K562 (cell line): ENCODE measurements around the gene TRDN. TPM values are rescaled to one million over a fixed set of nuclear protein-coding genes. Genes with fewer than 3 reads are reported as not detected.

Experiments
- ATAC-seq: fragments of 200-7000 bp; cut with Tn5 transposase; 3 replicates; pipeline ENCODE4 v1.9.1; 2020; ENCODE audit warnings: moderate library complexity
- BruUV-seq: library from RNA; stranded (reverse); fragments of 400-500 nt; replicated peaks from 2 replicates; lab custom pipeline; 2021; lab: Mats Ljungman, UMichigan
- CTCF ChIA-PET: fragments of 300-600 bp; formaldehyde crosslinking; extraction: SDS; loops from one replicate; lab custom pipeline; 2021; ENCODE audit warnings: low intra/inter-chr PET ratio; lab: Yijun Ruan, JAX
- POLR2A ChIA-PET: fragments of 300-600, 350-650 bp; sonication (Branson Sonifier 250); formaldehyde crosslinking; extraction: SDS; loops from one replicate; lab custom pipeline; 2021; ENCODE audit warnings: antibody characterized with exemption, inconsistent platforms; lab: Yijun Ruan, JAX
- DNase-seq, 4 experiments: peaks; one replicate each; pipeline versions ENCODE4 v3.0.0 to v3.0.0-alpha.2; 2011 to 2018; ENCODE audit warnings: low spot score in 3 of 4, mixed read lengths in 3 of 4; ENCODE audit errors: extremely low read depth in 1 of 4
- FAIRE-seq: peaks from 2 replicates; lab custom pipeline; 2011; peaks lifted over from hg19 to GRCh38; lab: Jason Lieb, UNC
- H2AFZ ChIP-seq: 2 replicates; pipeline ENCODE4 v1.6.0; 2011; ENCODE audit warnings: low read depth, low read length, control low read depth, inconsistent platforms
- H3K27ac ChIP-seq: fragments of 200-600 bp; 3 replicates; pipeline ENCODE4 v1.8.0; 2011; ENCODE audit warnings: low read depth, mild to moderate bottlenecking, control low read depth, inconsistent platforms, low read length, moderate library complexity, mixed read lengths; ENCODE audit errors: extremely low read depth
- H3K27me3 ChIP-seq, 2 experiments: fragments of 300-600 bp in 1 of 2; 2 replicates in 1 of 2; 3 replicates in 1 of 2; pipeline versions ENCODE4 v1.6.0 to v1.8.0; 2011; ENCODE audit warnings: inconsistent platforms in 2 of 2, low read length in 2 of 2, mild to moderate bottlenecking in 1 of 2, mixed read lengths in 1 of 2, moderate library complexity in 1 of 2; ENCODE audit not compliant: control insufficient read depth in 2 of 2, insufficient read depth in 2 of 2
- H3K36me3 ChIP-seq: fragments of 300-600 bp; 3 replicates; pipeline ENCODE4 v1.8.0; 2011; ENCODE audit warnings: mild to moderate bottlenecking, low read length, inconsistent platforms; ENCODE audit not compliant: control insufficient read depth, insufficient read depth
- H3K4me1 ChIP-seq, 2 experiments: fragments of 200-600 bp in 1 of 2; replicated peaks in 1 of 2; 2 replicates in 1 of 2; 3 replicates in 1 of 2; pipeline versions ENCODE4 v1.5.1 to v1.8.0; 2011; ENCODE audit warnings: inconsistent platforms in 2 of 2, low read length in 2 of 2, mild to moderate bottlenecking in 1 of 2, mixed read lengths in 1 of 2, moderate library complexity in 1 of 2; ENCODE audit not compliant: control insufficient read depth in 2 of 2, insufficient read depth in 2 of 2
- H3K4me2 ChIP-seq: 2 replicates; pipeline ENCODE4 v1.6.1; 2011; ENCODE audit warnings: low read length, control low read depth, inconsistent platforms, mixed read lengths; ENCODE audit not compliant: insufficient read depth
- H3K4me3 ChIP-seq: fragments of 200-600 bp; sonication (generic), shearing (Covaris generic); 2 replicates; pipeline ENCODE4 v1.5.1; 2016; ENCODE audit warnings: control low read depth, inconsistent platforms
- H3K79me2 ChIP-seq: fragments of 200-600 bp; 3 replicates; pipeline ENCODE4 v1.8.0; 2011; ENCODE audit warnings: low read length, inconsistent platforms; ENCODE audit not compliant: control insufficient read depth, insufficient read depth
- H3K9ac ChIP-seq, 2 experiments: 2 replicates each; pipeline versions ENCODE4 v1.6.0 to v1.6.1; 2011; ENCODE audit warnings: low read depth in 2 of 2, low read length in 2 of 2, control low read depth in 1 of 2, inconsistent platforms in 1 of 2, mild to moderate bottlenecking in 1 of 2, mixed read lengths in 1 of 2; ENCODE audit not compliant: insufficient read depth in 1 of 2
- H3K9me1 ChIP-seq: one replicate; pipeline ENCODE4 v1.6.0; 2011; ENCODE audit warnings: inconsistent platforms, mild to moderate bottlenecking, low read length, moderate library complexity; ENCODE audit not compliant: control insufficient read depth, insufficient read depth
- H3K9me3 ChIP-seq: replicated peaks from 2 replicates; pipeline ENCODE4 v1.5.1; 2011; ENCODE audit warnings: low read depth, low read length, inconsistent platforms; ENCODE audit not compliant: control insufficient read depth, insufficient read depth
- H4K20me1 ChIP-seq: replicated peaks from 2 replicates; pipeline ENCODE4 v1.6.1; 2011; ENCODE audit warnings: low read length, inconsistent platforms, mixed read lengths; ENCODE audit not compliant: control insufficient read depth, insufficient read depth
- C11orf30 ChIP-seq: fragments of 450-650 bp; IDR thresholded peaks from 2 replicates; pipeline ENCODE4 v1.6.1; 2016; ENCODE audit warnings: low read depth, mild to moderate bottlenecking
- CEBPG ChIP-seq, 3 experiments: fragments of 200-800 bp in 1 of 3; sonication (Bioruptor generic) in 1 of 3; sonication (generic) in 1 of 3; formaldehyde crosslinking in 1 of 3; IDR thresholded peaks in 2 of 3; conservative IDR thresholded peaks in 1 of 3; 2 replicates each; pipeline versions ENCODE4 v1.6.1 to v1.8.0; 2016 to 2022; ENCODE audit warnings: missing compliant biosample characterization in 2 of 3, missing genetic modification characterization in 2 of 3, mild to moderate bottlenecking in 1 of 3, missing genetic modification reagents in 1 of 3
- EP400 ChIP-seq: fragments of 450-650 bp; IDR thresholded peaks from 2 replicates; pipeline ENCODE4 v1.6.1; 2017; ENCODE audit warnings: antibody characterized with exemption, mild to moderate bottlenecking, moderate library complexity
- KDM4B ChIP-seq, 2 experiments: fragments of 450-650 bp in 1 of 2; sonication (generic) in 1 of 2; IDR thresholded peaks; 2 replicates each; pipeline ENCODE4 v1.6.1; 2016 to 2017; ENCODE audit warnings: borderline replicate concordance in 2 of 2, antibody characterized with exemption in 1 of 2, low read depth in 1 of 2, mild to moderate bottlenecking in 1 of 2
- MAFG ChIP-seq: fragments of 450-650 bp; conservative IDR thresholded peaks from 2 replicates; pipeline ENCODE4 v1.6.1; 2016; ENCODE audit warnings: missing genetic modification characterization, missing compliant biosample characterization
- NEUROD1 ChIP-seq: fragments of 150-350 bp; IDR thresholded peaks from 2 replicates; pipeline ENCODE4 v1.6.1; 2014; ENCODE audit warnings: borderline replicate concordance, low read length, low read depth; ENCODE audit not compliant: partially characterized antibody
- NR1H2 ChIP-seq: sonication (generic); formaldehyde crosslinking; IDR thresholded peaks from 2 replicates; pipeline ENCODE4 v1.4.0; 2020; ENCODE audit warnings: mild to moderate bottlenecking, missing genetic modification reagents
- POLR2AphosphoS2 ChIP-seq: IDR thresholded peaks from 2 replicates; pipeline ENCODE4 v1.6.1; 2012; ENCODE audit warnings: low read length, improper control_type of control experiment
- POLR2H ChIP-seq: IDR thresholded peaks from 2 replicates; pipeline ENCODE4 v1.6.1; 2016; ENCODE audit warnings: missing genetic modification characterization, low read depth, mild to moderate bottlenecking, control low read depth, missing compliant biosample characterization, moderate library complexity
- PURB ChIP-seq: sonication (generic); formaldehyde crosslinking; IDR thresholded peaks from 2 replicates; pipeline ENCODE4 v1.9.0; 2021; ENCODE audit warnings: low read depth, mild to moderate bottlenecking, missing genetic modification reagents
- RBM22 ChIP-seq: fragments of 200-400 bp; formaldehyde crosslinking; IDR thresholded peaks from 2 replicates; pipeline ENCODE4 v1.6.1; 2018; ENCODE audit warnings: low read length, low read depth; ENCODE audit not compliant: poor library complexity, severe bottlenecking
- ZNF316 ChIP-seq: fragments of 450-650 bp; IDR thresholded peaks from 2 replicates; pipeline ENCODE4 v1.6.1; 2016
- ZNF318 ChIP-seq, 2 experiments: fragments of 450-650 bp; IDR thresholded peaks; 2 replicates each; pipeline ENCODE4 v1.6.1; 2016; ENCODE audit warnings: mild to moderate bottlenecking in 2 of 2, borderline replicate concordance in 1 of 2, low read depth in 1 of 2, moderate library complexity in 1 of 2
- ZNF431 ChIP-seq: sonication (generic); formaldehyde crosslinking; IDR thresholded peaks from 2 replicates; pipeline ENCODE4 v1.8.0; 2022; ENCODE audit warnings: mild to moderate bottlenecking, missing genetic modification reagents
- WGBS: fragments of 100-300 bp; shearing (Covaris generic); methylation state at CpG from one replicate; pipeline ENCODE4 v1.1.6; 2016; ENCODE audit warnings: low coverage, mixed read lengths; ENCODE audit not compliant: insufficient coverage; ENCODE audit errors: missing lambda C conversion rate; 5-methylcytosine and 5-hydroxymethylcytosine counted together
- in situ Hi-C: fragments of 300-500 bp; cut with MboI; formaldehyde crosslinking; loops from 4 replicates; pipeline ENCODE4 v1.15.0; 2018; ENCODE audit warnings: inconsistent platforms, mixed read lengths
- intact Hi-C: fragments of 100-400 bp; cut with micrococcal nuclease; formaldehyde crosslinking; loops from 2 replicates; pipeline ENCODE4 v1.14.2; 2022
- polyA plus RNA-seq, 8 experiments: library from polyadenylated mRNA; depleted of rRNA in 4 of 8; stranded (reverse) in 5 of 8; unstranded in 3 of 8; fragments of >200 nt; fragmentation: Nextera tagmentation in 2 of 8; fragmentation: Illumina TruSeq in 1 of 8; extraction: Ambion mirVana in 2 of 8; extraction: Trizol in 1 of 8; gene quantifications; 2 replicates each; pipeline versions ENCODE4 v1.2.1 to v1.2.3, GENCODE V29; 2011 to 2014; ENCODE audit warnings: inconsistent platforms in 1 of 8, missing spikeins in 1 of 8
- total RNA-seq, 7 experiments: library from RNA; depleted of rRNA in 6 of 7; stranded (reverse); fragments of >200 nt in 6 of 7; fragmentation: Illumina TruSeq in 2 of 7; extraction: Trizol in 2 of 7; gene quantifications; 2 replicates each; pipeline versions ENCODE4 v1.2.1 to v1.2.3, GENCODE V29; 2011 to 2021; ENCODE audit warnings: low replicate concordance in 1 of 7
- TF ChIP-seq, protein P1 (sequence below): fragments of 250-450 bp; sonication (Bioruptor Pico); IDR thresholded peaks from 2 replicates; pipeline ENCODE4 v1.8.0; 2021; ENCODE audit warnings: moderate library complexity, mild to moderate bottlenecking, inconsistent platforms

Gene TRDN
- total and polyA plus RNA-seq, 9 of the 15 experiments (the other 6 are each of a cell fraction or from before 2014, with no cell fraction given): 0.05 to 0.50 (median 0.16) TPM

- DNase-seq: no peak
- no peak overlapping the region for H3K9ac ChIP-seq
Measured at GRCh38 chr6:123515715-123516114, 121.0 kb downstream of the TRDN start.

More at GRCh38 chr6:123515715-123516114, 121.0 kb downstream of the TRDN start:
- ChIA-PET POLR2A (no interaction called here), CTCF (no interaction called here)
- no peak for TF ChIP-seq RBM22
- peak; percentile 29; the same call in 1 of the 2 replicates for TF ChIP-seq C11orf30
- TF ChIP-seq, protein P1, sequence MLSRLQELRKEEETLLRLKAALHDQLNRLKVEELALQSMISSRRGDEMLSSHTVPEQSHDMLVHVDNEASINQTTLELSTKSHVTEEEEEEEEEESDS (CRISPR knock-in tag): no peak
- no peak for TF ChIP-seq ZNF318 (IDR thresholded peaks at IDR 0.05; ENCODE audit: borderline replicate concordance in 1 of 2, low read depth in 1 of 2)
- TF ChIP-seq ZNF431 (CRISPR knock-in tag): no peak
- no peak for TF ChIP-seq POLR2AphosphoS2
- TF ChIP-seq KDM4B (IDR thresholded peaks at IDR 0.05; ENCODE audit: borderline replicate concordance in 2 of 2, low read depth in 1 of 2): no peak
- TF ChIP-seq POLR2H: no peak
- no peak for TF ChIP-seq PURB (CRISPR knock-in tag)
- no peak for TF ChIP-seq NR1H2 (CRISPR knock-in tag)
- TF ChIP-seq MAFG (tag): 0 out of 2 replicates have a peak, but pooled peaks have one; percentile 8
- no peak for TF ChIP-seq EP400
- no peak for TF ChIP-seq NEUROD1
- peak; percentile 37 for TF ChIP-seq ZNF316
- TF ChIP-seq CEBPG (CRISPR knock-in tag; IDR thresholded peaks at IDR 0.05): no peak
- peak in 1 of 2 experiments; percentile 63; a peak in 1 of 4 replicates for TF ChIP-seq CEBPG (tag; conservative IDR thresholded peaks at IDR 0.05 in 1 of 2, IDR thresholded peaks at IDR 0.05 in 1 of 2)
- no TSS peak for BruUV-seq
- H3K27me3 ChIP-seq: no peaks in the 10 kb centered on the region
- ATAC-seq (no peak), FAIRE-seq (no peak)
- no peak overlapping the region for H2AFZ ChIP-seq
- H3K79me2 ChIP-seq: no peaks in the 10 kb centered on the region
- H3K4me3 ChIP-seq: no peak overlapping the region
- intact Hi-C loops: no loop called here
- H3K4me2 ChIP-seq: no peak overlapping the region
- no peaks in the 10 kb centered on the region for H4K20me1 ChIP-seq
- no peaks in the 10 kb centered on the region for H3K9me1 ChIP-seq
- in situ Hi-C loops: no loop called here
- WGBS: 38% methylated on average over 2 of the region's 2 CpGs
- H3K36me3 ChIP-seq: no peaks in the 10 kb centered on the region
- H3K27ac ChIP-seq: no peak overlapping the region
- H3K4me1 ChIP-seq: no peaks in the 10 kb centered on the region
- no peaks in the 10 kb centered on the region for H3K9me3 ChIP-seq
